Keratinocyte (primary cell): ENCODE data around the gene DLEC1. TPM values are rescaled to one million over a fixed set of nuclear protein-coding genes. Genes with fewer than 3 reads are reported as not detected.

Experiments used
- DNase-seq: peaks from one replicate; pipeline ENCODE4 v3.0.0-alpha.2; 2011; ENCODE audit warnings: low read depth, missing footprints, low spot score
- FAIRE-seq: peaks from 2 replicates; lab custom pipeline; 2011; peaks lifted over from hg19 to GRCh38; lab: Jason Lieb, UNC
- H2AFZ ChIP-seq: 2 replicates; pipeline ENCODE4 v1.6.0; 2012; ENCODE audit warnings: low read length, control low read depth, inconsistent platforms; ENCODE audit not compliant: control insufficient read depth
- H3K27ac ChIP-seq: 2 replicates; pipeline ENCODE4 v1.5.1; 2011; ENCODE audit warnings: low read length; ENCODE audit not compliant: control insufficient read depth, insufficient read depth
- H3K27me3 ChIP-seq: 3 replicates; pipeline ENCODE4 v1.6.0; 2011; ENCODE audit warnings: low read length; ENCODE audit not compliant: control insufficient read depth, insufficient read depth; ENCODE audit errors: extremely low read depth
- H3K36me3 ChIP-seq, 2 experiments: 2 replicates in 1 of 2; 3 replicates in 1 of 2; pipeline ENCODE4 v1.5.1; 2011; ENCODE audit warnings: low read length in 2 of 2, mild to moderate bottlenecking in 1 of 2; ENCODE audit not compliant: control insufficient read depth in 2 of 2, insufficient read depth in 2 of 2; ENCODE audit errors: extremely low read depth in 1 of 2
- H3K4me1 ChIP-seq: 3 replicates; pipeline ENCODE4 v1.5.1; 2011; ENCODE audit warnings: low read length; ENCODE audit not compliant: control insufficient read depth, insufficient read depth; ENCODE audit errors: extremely low read depth
- H3K4me2 ChIP-seq: 3 replicates; pipeline ENCODE4 v1.6.0; 2011; ENCODE audit warnings: low read depth, low read length; ENCODE audit not compliant: control insufficient read depth, insufficient read depth; ENCODE audit errors: extremely low read depth
- H3K4me3 ChIP-seq, 3 experiments: fragments of 200-600 bp in 1 of 3; sonication (generic) in 1 of 3; 2 replicates in 2 of 3; 3 replicates in 1 of 3; pipeline ENCODE4 v1.5.1; 2011 to 2016; ENCODE audit warnings: low read length in 3 of 3, mild to moderate bottlenecking in 3 of 3, control low read depth in 2 of 3, inconsistent platforms in 1 of 3, low read depth in 1 of 3, mixed read lengths in 1 of 3, mixed run types in 1 of 3, moderate library complexity in 1 of 3; ENCODE audit not compliant: control insufficient read depth in 2 of 3, insufficient read depth in 2 of 3; ENCODE audit errors: extremely low read depth in 1 of 3
- H3K79me2 ChIP-seq: 2 replicates; pipeline ENCODE4 v1.6.0; 2012; ENCODE audit warnings: low read length; ENCODE audit not compliant: control insufficient read depth, insufficient read depth
- H3K9ac ChIP-seq: 3 replicates; pipeline ENCODE4 v1.6.0; 2011; ENCODE audit warnings: low read length; ENCODE audit not compliant: control insufficient read depth, insufficient read depth; ENCODE audit errors: extremely low read depth
- H3K9me1 ChIP-seq: 3 replicates; pipeline ENCODE4 v1.6.0; 2011; ENCODE audit warnings: low read length; ENCODE audit not compliant: control insufficient read depth, insufficient read depth; ENCODE audit errors: extremely low read depth
- H3K9me3 ChIP-seq: 2 replicates; pipeline ENCODE4 v1.5.1; 2012; ENCODE audit warnings: low read depth, low read length; ENCODE audit not compliant: control insufficient read depth
- H4K20me1 ChIP-seq: 3 replicates; pipeline ENCODE4 v1.6.0; 2011; ENCODE audit warnings: low read length; ENCODE audit not compliant: control insufficient read depth, insufficient read depth; ENCODE audit errors: extremely low read depth
- EZH2 ChIP-seq: IDR thresholded peaks from one replicate; pipeline ENCODE4 v1.6.1; 2012; ENCODE audit warnings: inconsistent platforms, mild to moderate bottlenecking, low read length, moderate library complexity
- dilution Hi-C: fragments of 300-500 bp; cut with MboI; formaldehyde crosslinking; loops from one replicate; pipeline ENCODE4 v1.7.0; 2020; ENCODE audit warnings: low sequenced_read_pairs; ENCODE audit not compliant: extremely low pct_ligation_motif_present
- polyA plus RNA-seq, 5 experiments: library from polyadenylated mRNA; depleted of rRNA in 3 of 5; stranded (reverse) in 3 of 5; stranded (forward) in 1 of 5; unstranded in 1 of 5; fragments of >200 nt; gene quantifications; 1 replicate in 1 of 5; 2 replicates in 3 of 5; 3 replicates in 1 of 5; pipeline versions ENCODE4 v1.2.1 to v1.2.3, GENCODE V29; 2011 to 2012; ENCODE audit warnings: missing spikeins in 2 of 5, low read depth in 1 of 5, low replicate concordance in 1 of 5
- TF ChIP-seq, protein P1 (sequence below), 3 experiments: IDR thresholded peaks in 1 of 3; conservative IDR thresholded peaks in 1 of 3; optimal IDR thresholded peaks in 1 of 3; 2 replicates in 2 of 3; 3 replicates in 1 of 3; pipeline versions ENCODE3 to v1.5.1; 2011; ENCODE audit warnings: low read length in 3 of 3, mild to moderate bottlenecking in 3 of 3, moderate library complexity in 2 of 3, control low read depth in 1 of 3, inconsistent platforms in 1 of 3; ENCODE audit not compliant: insufficient read depth in 2 of 3; ENCODE audit errors: extremely low read depth in 1 of 3

DLEC1 gene
- polyA plus RNA-seq, 1 donor (not counting 4 experiments of a cell fraction or from before 2014, with no cell fraction given): not detected

GRCh38 chr3:38100498-38100897 lies 61.5 kb downstream of the DLEC1 start:
- Histone ChIP-seq H3K4me2 (no peak overlapping the region), H3K9me3 (no peaks in the 10 kb centered on the region), H3K27ac (no peak overlapping the region), H3K36me3 (no peaks in the 10 kb centered on the region), H3K4me1 (peaks cover 11% of the 10 kb centered on the region), H3K27me3 (peaks cover 5% of the 10 kb centered on the region), H4K20me1 (no peaks in the 10 kb centered on the region), H3K4me3 (no peak overlapping the region), H3K9me1 (peaks cover 2% of the 10 kb centered on the region), H2AFZ (no peak overlapping the region), H3K9ac (no peak overlapping the region), H3K79me2 (no peaks in the 10 kb centered on the region)
- dilution Hi-C loops: no loop called here
- no peak for FAIRE-seq
- TF ChIP-seq, protein P1, sequence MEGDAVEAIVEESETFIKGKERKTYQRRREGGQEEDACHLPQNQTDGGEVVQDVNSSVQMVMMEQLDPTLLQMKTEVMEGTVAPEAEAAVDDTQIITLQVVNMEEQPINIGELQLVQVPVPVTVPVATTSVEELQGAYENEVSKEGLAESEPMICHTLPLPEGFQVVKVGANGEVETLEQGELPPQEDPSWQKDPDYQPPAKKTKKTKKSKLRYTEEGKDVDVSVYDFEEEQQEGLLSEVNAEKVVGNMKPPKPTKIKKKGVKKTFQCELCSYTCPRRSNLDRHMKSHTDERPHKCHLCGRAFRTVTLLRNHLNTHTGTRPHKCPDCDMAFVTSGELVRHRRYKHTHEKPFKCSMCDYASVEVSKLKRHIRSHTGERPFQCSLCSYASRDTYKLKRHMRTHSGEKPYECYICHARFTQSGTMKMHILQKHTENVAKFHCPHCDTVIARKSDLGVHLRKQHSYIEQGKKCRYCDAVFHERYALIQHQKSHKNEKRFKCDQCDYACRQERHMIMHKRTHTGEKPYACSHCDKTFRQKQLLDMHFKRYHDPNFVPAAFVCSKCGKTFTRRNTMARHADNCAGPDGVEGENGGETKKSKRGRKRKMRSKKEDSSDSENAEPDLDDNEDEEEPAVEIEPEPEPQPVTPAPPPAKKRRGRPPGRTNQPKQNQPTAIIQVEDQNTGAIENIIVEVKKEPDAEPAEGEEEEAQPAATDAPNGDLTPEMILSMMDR (optimal IDR thresholded peaks at IDR 0.05 in 1 of 3, IDR thresholded peaks at IDR 0.05 in 1 of 3, conservative IDR thresholded peaks at IDR 0.05 in 1 of 3; ENCODE audit: extremely low read depth in 1 of 3, insufficient read depth in 2 of 3, low read length in 3 of 3): no peak
- no peak for TF ChIP-seq EZH2
- DNase-seq: no peak

- Histone ChIP-seq H3K9me3 (no peaks in the 10 kb centered on the region), H4K20me1 (no peaks in the 10 kb centered on the region), H3K27me3 (peaks cover 5% of the 10 kb centered on the region), H3K27ac (no peak overlapping the region), H3K9ac (no peak overlapping the region), H3K4me1 (peaks cover 11% of the 10 kb centered on the region), H3K4me2 (peak overlapping the region; percentile 6), H3K79me2 (no peaks in the 10 kb centered on the region), H3K4me3 (no peak overlapping the region), H3K36me3 (no peaks in the 10 kb centered on the region), H3K9me1 (peaks cover 2% of the 10 kb centered on the region), H2AFZ (no peak overlapping the region)
- TF ChIP-seq EZH2: no peak
- TF ChIP-seq, protein P1 (optimal IDR thresholded peaks at IDR 0.05 in 1 of 3, IDR thresholded peaks at IDR 0.05 in 1 of 3, conservative IDR thresholded peaks at IDR 0.05 in 1 of 3; ENCODE audit: extremely low read depth in 1 of 3, insufficient read depth in 2 of 3, low read length in 3 of 3): no peak
- DNase-seq (no peak), FAIRE-seq (no peak)
- dilution Hi-C loops: no loop called here
Observed at GRCh38 chr3:38101811-38102443, 62.9 kb downstream of the DLEC1 start.
